ENCODE measurements around the gene PPP2R2C.

Gene PPP2R2C

DNA sequence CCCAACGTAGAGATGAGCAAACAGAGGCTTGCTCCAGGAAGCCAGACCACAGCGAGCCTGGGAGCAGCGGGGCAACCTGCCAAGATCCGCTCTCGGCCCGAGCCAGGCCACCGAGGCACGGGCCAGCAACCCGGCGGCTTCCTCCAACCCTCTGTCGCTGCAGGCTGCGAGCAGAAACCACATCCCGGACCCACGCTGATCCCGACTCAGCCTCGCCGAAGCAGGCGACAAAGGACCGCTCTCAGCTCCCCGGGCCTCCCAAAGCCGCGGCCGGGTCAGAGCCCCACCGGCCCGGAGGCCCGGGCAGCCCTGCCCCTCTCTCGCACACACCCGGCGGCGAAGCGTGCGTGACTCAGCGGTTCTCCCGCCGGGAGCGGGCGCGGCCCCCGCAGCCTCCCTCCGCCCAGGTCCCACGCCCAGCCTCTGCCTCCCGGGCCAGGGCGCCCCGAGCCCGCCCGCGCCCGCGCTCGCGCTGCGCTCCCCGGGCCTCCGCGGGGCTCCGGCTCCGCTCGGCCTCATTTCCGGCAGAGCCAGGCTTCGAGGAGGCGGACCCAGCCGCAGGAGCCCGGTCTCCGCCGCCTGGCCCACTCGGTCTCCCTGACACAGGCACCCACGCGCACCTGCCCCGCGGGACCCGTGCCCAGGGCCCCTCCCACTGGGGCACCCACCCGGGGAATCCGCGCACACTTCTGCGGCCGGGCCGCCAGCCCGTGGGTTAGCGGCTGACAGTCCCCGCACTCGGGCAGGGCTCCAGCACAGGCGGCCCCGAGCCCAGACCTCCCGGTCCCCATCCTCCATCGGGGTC lies 1.7 kb downstream of the PPP2R2C start:
- Histone ChIP-seq H3K9ac (ENCODE audit: low read depth, low read length, poor library complexity, severe bottlenecking) (no peak overlapping the region), H2AFZ (ENCODE audit: low read length) (no peak overlapping the region), H3F3A (ENCODE audit: low read depth) (no peaks in the 10 kb centered on the region), H4K20me1 (ENCODE audit: insufficient read depth, low read length, poor library complexity, severe bottlenecking) (no peaks in the 10 kb centered on the region), H3K4me2 (ENCODE audit: low read depth, low read length, poor library complexity, severe bottlenecking) (no peak overlapping the region), H3K79me2 (ENCODE audit: insufficient read depth, low read length) (no peaks in the 10 kb centered on the region), H3K9me2 (replicated peaks; ENCODE audit: low read depth, low read length) (no peaks in the 10 kb centered on the region), H3K27me3 (ENCODE audit: insufficient read depth, low read length, poor library complexity, severe bottlenecking) (no peaks in the 10 kb centered on the region), H3K4me1 (ENCODE audit: insufficient read depth, low read length, poor library complexity, severe bottlenecking) (no peaks in the 10 kb centered on the region), H3K9me3 (ENCODE audit: insufficient read depth, low read depth, low read length) (no peaks in the 10 kb centered on the region), H3K4me3 (ENCODE audit: low read length, poor library complexity, severe bottlenecking) (no peak overlapping the region), H3K36me3 (ENCODE audit: insufficient read depth, low read length) (no peaks in the 10 kb centered on the region)
- no peak for TF ChIP-seq EZH2phosphoT487 (IDR thresholded peaks at IDR 0.05; ENCODE audit: borderline replicate concordance)
- TF ChIP-seq, protein P1, sequence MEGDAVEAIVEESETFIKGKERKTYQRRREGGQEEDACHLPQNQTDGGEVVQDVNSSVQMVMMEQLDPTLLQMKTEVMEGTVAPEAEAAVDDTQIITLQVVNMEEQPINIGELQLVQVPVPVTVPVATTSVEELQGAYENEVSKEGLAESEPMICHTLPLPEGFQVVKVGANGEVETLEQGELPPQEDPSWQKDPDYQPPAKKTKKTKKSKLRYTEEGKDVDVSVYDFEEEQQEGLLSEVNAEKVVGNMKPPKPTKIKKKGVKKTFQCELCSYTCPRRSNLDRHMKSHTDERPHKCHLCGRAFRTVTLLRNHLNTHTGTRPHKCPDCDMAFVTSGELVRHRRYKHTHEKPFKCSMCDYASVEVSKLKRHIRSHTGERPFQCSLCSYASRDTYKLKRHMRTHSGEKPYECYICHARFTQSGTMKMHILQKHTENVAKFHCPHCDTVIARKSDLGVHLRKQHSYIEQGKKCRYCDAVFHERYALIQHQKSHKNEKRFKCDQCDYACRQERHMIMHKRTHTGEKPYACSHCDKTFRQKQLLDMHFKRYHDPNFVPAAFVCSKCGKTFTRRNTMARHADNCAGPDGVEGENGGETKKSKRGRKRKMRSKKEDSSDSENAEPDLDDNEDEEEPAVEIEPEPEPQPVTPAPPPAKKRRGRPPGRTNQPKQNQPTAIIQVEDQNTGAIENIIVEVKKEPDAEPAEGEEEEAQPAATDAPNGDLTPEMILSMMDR (conservative IDR thresholded peaks at IDR 0.05; ENCODE audit: low read length), result no peak

DNA sequence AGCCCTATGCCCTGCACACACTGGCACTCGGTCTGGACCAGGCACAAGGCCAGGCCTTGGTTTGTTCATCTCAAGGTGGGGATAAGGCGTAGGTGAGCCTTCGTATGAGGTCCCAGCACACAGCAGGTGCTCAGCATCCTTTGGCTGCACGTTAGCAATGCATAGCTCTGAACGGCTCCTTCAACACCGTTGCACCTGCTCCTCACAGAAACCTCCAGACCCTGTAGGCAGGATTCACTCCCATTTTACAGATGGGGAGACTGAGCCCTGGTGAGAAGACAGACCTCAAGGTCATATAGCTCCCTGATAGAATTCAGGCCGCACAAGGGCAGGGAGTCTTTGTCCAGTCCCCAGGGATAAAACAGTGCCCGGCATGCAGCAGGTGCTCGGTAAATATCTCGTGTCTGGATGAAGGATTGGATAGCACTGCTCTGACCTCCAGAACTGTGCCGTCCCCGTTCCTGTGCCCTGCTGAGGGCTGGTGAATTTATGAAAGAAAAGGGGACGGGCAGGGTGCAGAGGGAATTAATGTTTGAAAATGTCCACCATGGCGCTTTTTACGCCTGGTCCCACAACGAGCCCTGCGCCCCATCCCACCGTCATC lies 2.4 kb downstream of the PPP2R2C start:
- TF ChIP-seq, protein P1 (conservative IDR thresholded peaks at IDR 0.05; ENCODE audit: low read length), result no peak
- TF ChIP-seq EZH2phosphoT487 (IDR thresholded peaks at IDR 0.05; ENCODE audit: borderline replicate concordance), result no peak
- Histone ChIP-seq H3K9me3 (ENCODE audit: insufficient read depth, low read depth, low read length) (no peaks in the 10 kb centered on the region), H3K4me1 (ENCODE audit: insufficient read depth, low read length, poor library complexity, severe bottlenecking) (no peaks in the 10 kb centered on the region), H3K79me2 (ENCODE audit: insufficient read depth, low read length) (no peaks in the 10 kb centered on the region), H3K27me3 (ENCODE audit: insufficient read depth, low read length, poor library complexity, severe bottlenecking) (no peaks in the 10 kb centered on the region), H3K9me2 (replicated peaks; ENCODE audit: low read depth, low read length) (no peaks in the 10 kb centered on the region), H3K9ac (ENCODE audit: low read depth, low read length, poor library complexity, severe bottlenecking) (no peak overlapping the region), H2AFZ (ENCODE audit: low read length) (no peak overlapping the region), H3K36me3 (ENCODE audit: insufficient read depth, low read length) (no peaks in the 10 kb centered on the region), H3F3A (ENCODE audit: low read depth) (no peaks in the 10 kb centered on the region), H3K4me2 (ENCODE audit: low read depth, low read length, poor library complexity, severe bottlenecking) (no peak overlapping the region), H3K4me3 (ENCODE audit: low read length, poor library complexity, severe bottlenecking) (no peak overlapping the region), H4K20me1 (ENCODE audit: insufficient read depth, low read length, poor library complexity, severe bottlenecking) (no peaks in the 10 kb centered on the region)

DNA sequence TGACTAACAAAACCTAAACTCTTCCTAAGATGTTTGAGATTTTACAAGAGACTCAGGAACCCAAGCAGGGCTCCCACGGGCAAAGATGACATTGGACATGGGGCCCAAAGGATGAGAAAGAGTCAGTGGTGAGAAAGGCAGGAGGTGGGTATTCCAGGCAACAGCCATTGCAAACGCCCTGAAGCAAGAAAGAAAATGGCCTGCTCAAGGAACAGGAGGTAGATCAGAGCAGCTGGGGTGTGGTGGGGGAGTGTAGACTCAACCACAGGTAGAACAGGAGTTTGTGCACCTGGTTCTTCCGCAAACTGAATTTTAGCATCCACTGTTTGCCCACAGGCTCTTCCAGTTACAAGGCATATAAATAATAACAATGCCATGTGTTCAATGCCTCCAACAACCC lies 3.3 kb downstream of the PPP2R2C start:
- no peaks in the 10 kb centered on the region for H3F3A ChIP-seq (ENCODE audit: low read depth)
- no peak overlapping the region for H3K9ac ChIP-seq (ENCODE audit: low read depth, low read length, poor library complexity, severe bottlenecking)
- H4K20me1 ChIP-seq (ENCODE audit: insufficient read depth, low read length, poor library complexity, severe bottlenecking), result no peaks in the 10 kb centered on the region
- H3K9me2 ChIP-seq (replicated peaks; ENCODE audit: low read depth, low read length), result no peaks in the 10 kb centered on the region
- no peaks in the 10 kb centered on the region for H3K36me3 ChIP-seq (ENCODE audit: insufficient read depth, low read length)
- H3K9me3 ChIP-seq (ENCODE audit: insufficient read depth, low read depth, low read length), result no peaks in the 10 kb centered on the region
- no peak overlapping the region for H3K4me3 ChIP-seq (ENCODE audit: low read length, poor library complexity, severe bottlenecking)
- H3K79me2 ChIP-seq (ENCODE audit: insufficient read depth, low read length), result no peaks in the 10 kb centered on the region
- TF ChIP-seq EZH2phosphoT487 (IDR thresholded peaks at IDR 0.05; ENCODE audit: borderline replicate concordance), result no peak
- TF ChIP-seq, protein P1 (conservative IDR thresholded peaks at IDR 0.05; ENCODE audit: low read length), result no peak
- no peak overlapping the region for H3K4me2 ChIP-seq (ENCODE audit: low read depth, low read length, poor library complexity, severe bottlenecking)
- no peaks in the 10 kb centered on the region for H3K4me1 ChIP-seq (ENCODE audit: insufficient read depth, low read length, poor library complexity, severe bottlenecking)
- H2AFZ ChIP-seq (ENCODE audit: low read length), result no peak overlapping the region
- no peaks in the 10 kb centered on the region for H3K27me3 ChIP-seq (ENCODE audit: insufficient read depth, low read length, poor library complexity, severe bottlenecking)
